CD4-positive, alpha-beta T cell treated with Interleukin-15 for 4 hours (primary cell): Measurements from ENCODE around the gene MTMR10.

Experiments used
- DNase-seq: peaks from one replicate; pipeline ENCODE4 v3.0.0-alpha.2; 2020; ENCODE audit warnings: low spot score

Gene MTMR10

DNA sequence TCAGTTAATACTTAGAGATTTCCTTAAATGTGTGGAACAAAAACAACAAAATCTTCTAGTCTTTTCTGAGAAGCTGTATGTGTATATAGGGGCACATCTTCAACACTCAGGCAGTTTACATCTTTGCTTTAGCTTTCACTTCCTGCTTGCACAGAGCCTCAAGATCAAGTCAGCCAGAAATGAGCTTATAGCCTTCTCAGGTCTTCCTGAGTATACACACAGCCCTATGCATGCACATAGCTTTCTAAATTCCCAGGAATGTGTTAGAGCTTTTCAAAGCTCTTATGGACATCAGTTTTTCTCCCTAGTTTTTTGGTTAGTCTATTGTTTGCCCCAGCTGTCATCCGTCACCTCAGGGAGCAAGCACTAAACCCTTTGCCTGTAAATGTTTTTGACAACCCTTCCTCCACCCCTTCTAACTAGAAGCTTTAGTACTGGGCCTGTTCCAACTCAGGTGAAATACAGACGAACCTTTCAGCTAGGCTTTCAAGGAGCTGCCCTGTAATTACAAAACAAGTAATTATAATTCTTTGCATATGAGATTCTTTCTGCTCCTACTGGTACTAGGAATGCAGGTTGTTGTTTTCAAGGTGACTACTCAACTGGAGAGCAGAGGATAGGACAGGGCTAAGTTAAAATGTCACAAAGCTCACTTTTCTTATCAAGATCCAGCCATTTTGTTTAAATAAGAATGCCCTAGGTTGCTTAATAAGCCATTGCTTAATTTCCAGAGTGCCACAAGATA lies 22.6 kb upstream of the MTMR10 start:
- DNase-seq = no peak

- no peak for DNase-seq
Observed at GRCh38 chr15:31012455-31012854, 21.0 kb upstream of the MTMR10 start.

GRCh38 chr15:31010036-31010435 lies 18.6 kb upstream of the MTMR10 start:
- DNase-seq = no peak

DNA sequence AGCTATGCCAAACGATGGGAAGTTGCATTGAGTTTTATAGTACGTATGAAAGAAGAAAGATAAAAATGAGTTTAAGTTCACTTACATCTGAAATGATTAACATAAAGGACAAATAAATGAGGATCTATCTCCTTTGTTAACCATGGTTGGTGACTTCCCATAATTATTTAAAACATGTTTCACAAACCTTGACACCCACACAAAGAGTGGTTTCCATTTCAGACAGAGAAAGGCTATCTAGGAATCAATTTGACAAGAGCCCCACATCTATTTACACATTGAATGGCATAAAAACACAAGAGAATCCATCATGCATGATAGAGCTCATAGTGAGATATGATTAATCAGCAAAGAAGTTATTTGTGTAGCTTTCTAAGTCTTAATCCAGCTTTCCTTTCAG lies 14.2 kb upstream of the MTMR10 start:
- DNase-seq = no peak

- DNase-seq = no peak
Observed at GRCh38 chr15:31004220-31004733, 12.8 kb upstream of the MTMR10 start.

GRCh38 chr15:31001702-31002101 lies 10.3 kb upstream of the MTMR10 start:
- no peak for DNase-seq

DNA sequence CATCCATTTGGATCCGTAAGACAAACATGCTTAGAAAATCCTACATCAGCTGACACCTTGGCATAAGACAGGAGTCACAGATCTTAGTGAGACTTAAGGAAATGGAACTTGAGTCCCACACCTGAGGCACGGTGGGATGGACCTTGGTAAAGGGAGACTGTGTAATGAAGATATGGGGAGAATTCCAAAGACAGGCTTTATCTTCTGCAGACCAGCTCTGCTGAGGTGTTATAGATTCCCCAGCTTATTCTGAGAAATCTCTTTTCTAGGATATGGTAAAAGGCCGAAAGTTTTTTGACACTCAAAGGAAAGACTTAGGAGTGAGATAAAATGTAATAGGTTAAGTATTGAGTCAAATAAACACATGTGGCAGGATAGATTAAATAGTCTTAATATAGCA lies 8.3 kb upstream of the MTMR10 start:
- DNase-seq = no peak

DNA sequence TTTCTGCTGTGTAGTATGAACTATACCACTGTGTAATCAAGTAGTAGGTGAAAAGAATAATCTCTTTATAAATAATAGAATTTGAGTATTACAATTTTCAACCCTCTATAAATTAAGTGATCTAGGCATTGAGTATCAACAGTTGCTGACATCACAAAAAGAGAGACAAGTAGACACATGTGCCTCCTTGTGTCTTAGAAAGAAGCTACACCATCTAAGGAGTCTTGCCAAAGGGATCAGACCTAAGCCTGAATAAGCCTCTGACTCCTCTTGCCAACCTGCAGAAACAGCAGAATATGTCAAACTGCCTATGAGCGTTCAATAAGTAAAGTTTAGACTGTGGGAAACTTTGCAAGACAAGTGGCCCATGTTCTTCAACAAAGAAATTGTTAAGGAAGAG lies 5.8 kb upstream of the MTMR10 start:
- DNase-seq = no peak

DNA sequence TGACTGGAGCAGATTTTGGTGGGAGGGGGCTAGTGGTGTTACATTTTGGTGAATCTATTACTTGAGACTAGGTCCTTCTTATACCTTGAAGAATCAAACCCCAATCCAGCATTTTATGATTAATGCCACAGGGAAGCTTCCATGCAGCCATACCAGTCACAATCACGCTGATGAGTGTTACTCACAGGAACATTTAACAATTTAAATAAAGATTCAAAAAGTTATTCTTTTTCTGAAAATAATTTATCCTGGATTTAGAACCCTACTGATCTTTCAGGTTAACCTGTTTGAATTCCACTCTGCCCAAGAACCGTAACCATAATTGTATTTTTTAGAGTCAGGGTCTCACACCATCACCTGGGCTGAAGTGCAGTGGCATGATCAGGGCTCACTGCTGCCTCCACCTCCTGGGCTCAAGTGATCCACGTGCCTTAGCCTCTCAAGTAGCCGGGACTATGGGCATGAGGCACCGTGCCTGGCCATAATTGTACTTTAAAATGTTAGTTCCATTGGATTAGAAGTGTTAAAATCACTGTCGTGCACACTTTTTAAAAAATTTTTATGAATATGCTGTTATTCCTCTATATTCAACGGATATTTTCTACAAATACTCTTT lies 929 bp upstream of the MTMR10 start:
- DNase-seq = no peak

GRCh38 chr15:30990446-30991254 lies 778 bp downstream of the MTMR10 start:
- DNase-seq = no peak

DNA sequence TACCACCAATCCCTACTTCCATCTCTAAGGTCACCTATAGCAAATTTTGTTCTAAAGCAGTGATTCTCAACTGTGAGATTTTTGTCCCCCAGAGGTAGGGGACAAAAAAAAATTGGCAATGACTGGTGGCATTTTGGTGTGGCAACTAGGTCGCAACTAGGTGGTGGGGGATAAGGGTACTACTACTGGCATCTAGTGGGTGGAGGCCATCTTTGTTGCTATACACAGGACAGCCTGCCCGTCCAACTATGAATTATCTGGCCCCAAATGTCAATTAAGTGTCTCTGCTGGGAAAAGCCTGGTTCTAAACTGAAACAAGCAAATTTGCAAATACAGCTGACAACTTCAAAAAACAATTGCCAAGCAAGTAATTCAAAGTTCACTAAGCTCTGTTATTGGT lies 1.4 kb downstream of the MTMR10 start:
- DNase-seq = no peak

GRCh38 chr15:30985081-30985531 lies 6.3 kb downstream of the MTMR10 start:
- DNase-seq = no peak

DNA sequence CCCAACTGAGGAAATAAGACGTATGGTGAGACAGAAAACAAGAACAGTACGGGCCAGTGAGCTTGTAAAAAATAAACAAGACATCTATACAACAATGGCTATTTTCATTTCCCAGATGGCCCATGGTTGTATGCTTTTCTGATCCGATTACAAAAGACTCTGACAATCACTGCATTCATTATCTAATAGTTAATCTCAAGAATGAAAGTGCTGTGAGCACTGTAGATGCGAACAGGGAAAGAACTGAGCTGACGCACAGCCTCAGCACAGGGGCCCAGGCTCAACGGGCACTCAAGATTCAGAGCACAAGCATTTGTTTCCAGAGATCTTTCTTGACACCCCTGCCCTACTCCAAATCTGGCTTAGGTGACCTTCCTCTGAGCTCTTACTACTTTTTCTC lies 6.9 kb downstream of the MTMR10 start:
- no peak for DNase-seq

DNA sequence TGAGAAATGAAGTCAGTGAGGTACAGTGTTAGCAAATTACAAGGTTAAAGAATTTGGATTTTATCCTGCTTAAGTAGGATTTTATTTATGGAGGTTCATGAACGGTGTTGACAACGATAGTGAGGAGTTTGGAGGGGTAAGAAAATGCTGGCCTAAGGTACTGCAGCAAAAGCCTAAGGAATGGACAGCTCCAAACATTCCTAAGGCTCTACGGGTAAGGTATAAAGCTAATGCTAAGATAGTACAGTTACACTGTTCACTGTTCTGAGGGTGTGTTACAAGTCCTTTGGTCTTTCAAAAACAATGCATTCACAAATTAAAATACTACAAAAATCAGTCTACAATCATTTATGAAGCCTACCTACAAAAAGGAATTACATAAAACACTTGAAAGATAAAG lies 7.3 kb downstream of the MTMR10 start:
- DNase-seq = no peak

DNA sequence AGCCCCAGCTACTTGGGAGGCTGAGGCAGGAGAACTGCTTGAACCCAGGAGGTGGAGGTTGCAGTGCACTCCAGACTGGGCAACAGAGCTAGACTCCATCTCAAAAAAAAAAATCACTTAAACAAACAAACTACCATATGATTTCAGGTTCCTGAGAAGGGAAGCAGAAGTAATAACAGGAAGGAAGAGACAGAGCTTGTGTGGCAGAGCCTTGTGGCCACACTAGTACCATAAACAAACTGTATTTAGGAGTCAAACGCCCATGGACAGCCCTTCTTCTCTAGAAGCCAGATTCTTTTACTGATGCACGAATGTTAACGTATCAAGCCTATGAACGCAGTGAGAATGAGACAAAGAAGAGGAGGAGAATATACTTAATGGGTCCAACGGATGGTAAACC lies 12.0 kb downstream of the MTMR10 start:
- DNase-seq = no peak

- DNase-seq = no peak
Observed at GRCh38 chr15:30978328-30978727, 13.1 kb downstream of the MTMR10 start.

DNA sequence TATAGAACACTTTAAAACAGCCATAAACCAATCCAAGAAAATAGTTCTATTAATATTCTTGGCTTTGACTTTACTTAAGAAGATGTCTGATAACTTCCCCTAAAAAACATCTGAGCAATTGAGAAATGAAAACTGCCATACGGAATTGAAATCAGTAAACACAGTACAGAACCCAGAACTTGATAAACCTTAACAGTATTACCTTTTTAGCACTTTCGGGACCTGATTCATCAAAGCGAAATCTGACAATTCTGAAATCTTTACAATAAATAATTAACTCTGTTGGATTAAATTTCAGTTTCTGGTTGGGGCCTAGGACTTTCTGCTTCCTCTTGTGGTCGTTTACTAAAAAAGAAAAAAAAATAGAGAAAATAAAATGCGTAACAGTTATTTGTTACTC lies 17.3 kb downstream of the MTMR10 start:
- no peak for DNase-seq

DNA sequence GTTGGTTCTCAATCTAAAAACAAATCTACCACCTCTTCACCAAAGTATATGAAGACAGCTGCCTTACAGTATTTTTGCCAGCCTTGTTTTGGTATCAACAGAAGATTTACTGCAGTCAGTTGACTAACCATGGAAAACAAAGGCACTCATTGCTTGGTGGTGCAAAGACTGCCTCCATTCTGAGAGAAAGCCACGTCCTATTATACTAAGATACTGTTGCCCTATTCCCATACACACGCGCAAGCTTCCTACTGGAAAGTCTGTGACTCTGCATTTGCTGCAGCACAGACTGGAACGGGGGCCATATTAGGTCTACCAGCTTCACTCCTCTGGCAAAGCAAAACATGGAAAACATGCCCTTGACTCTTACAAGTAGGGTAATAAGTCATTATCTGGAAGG lies 18.0 kb downstream of the MTMR10 start:
- no peak for DNase-seq

GRCh38 chr15:30969724-30970123 lies 21.7 kb downstream of the MTMR10 start:
- DNase-seq = no peak

DNA sequence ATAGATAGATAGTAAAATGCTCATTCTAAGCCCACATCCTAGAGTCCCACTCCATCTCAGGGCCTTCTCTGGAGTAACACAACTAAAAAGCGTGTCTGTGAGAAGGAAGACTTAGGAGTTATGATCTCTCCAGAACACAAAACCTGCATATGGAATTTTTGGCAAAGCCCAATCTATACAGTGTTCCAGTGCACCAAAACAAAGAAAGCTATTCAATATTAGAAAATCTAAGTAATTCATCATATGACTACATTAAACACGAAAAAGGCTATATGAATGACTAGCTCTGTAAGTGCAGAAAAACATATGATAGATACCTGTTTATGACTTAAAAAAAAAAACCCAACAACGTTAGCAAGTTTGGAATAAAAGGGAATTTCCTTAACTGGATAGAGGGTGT lies 27.7 kb downstream of the MTMR10 start:
- DNase-seq = no peak

DNA sequence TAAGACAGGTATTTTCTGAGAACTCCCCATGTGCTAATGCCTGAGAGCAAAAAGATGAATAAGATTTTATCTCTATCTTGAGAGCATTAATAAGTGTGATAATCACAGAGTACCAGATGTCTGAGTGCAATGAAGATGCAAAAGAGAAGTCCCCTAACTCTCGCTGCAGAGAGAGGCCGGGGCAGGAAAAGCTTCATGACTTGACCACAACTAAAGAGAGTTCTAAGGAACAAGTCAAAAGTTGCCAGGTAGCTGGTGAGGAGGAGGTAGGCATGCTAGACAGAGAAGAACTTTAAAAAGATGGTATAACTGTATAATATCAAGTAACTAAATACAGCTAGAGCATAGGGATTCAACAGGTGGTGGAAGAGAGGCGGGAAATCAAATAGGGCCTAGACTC lies 28.8 kb downstream of the MTMR10 start:
- DNase-seq = no peak

DNA sequence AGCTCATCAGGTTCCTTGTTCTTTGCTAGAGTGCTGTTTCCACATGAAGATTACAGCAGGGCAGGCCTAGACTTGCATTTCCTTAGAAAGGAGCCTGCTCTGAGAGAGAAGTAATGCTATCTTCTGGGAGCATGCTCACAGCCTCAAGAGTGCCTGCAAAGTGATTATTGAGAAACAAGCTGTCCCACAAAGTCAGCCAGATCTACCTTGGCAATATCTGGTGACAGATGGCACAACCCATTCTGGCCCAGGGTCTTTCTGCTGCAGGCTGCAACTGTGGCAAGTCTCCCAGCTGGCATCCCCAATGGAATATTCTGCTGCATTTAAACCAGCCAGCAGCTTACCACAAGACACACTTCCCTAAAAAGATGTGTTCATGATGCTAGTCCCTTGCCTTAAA lies 29.3 kb downstream of the MTMR10 start:
- no peak for DNase-seq

DNA sequence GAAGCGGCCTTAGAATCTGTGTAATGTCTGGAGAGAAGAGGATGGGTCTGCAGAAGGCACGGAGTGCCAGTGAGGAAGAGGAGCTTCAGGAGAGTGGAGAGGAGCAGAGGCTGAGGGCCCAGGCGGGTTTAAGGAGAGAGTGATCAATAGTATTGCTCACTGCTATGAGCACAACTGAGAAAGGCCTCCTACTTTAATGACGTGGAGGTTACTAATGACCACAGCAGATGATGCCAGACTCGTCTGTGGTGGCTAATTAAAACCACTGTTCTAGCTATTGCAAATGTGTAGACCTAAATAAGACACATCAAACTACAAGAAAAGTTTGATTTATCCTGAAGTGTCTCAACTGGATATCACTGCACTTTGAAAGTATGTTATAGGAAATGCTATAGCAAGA lies 33.2 kb downstream of the MTMR10 start:
- DNase-seq = no peak
